ENCODE measurements around the gene TIAM1. TPM values are rescaled to one million over a fixed set of nuclear protein-coding genes. Genes with fewer than 3 reads are reported as not detected.

TIAM1 gene
- polyA plus RNA-seq, 3 donors: 1.3 to 5.2 (median 2.7) TPM

DNA sequence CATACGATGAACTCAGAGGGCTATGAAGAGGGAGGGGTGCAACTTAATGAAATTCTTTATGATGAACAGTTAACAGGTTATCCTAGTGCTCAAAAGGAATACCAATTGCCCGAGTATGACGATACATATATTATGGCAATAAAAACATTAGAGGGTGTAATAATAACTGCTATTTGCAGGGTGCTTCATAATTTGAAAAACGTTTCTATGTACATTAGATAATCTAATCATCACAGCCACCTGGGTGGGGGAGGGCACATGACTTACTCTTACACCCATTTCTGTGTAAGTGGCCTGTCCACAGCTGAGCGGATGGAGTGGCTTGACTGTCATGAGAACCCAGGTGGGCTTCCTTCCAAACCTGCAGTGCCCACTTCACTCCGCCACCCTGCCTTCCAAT, 46.3 kb downstream of the TIAM1 start:
- H3K27ac ChIP-seq (ENCODE audit: low read depth, low read length): no peak overlapping the region
- 85 to 91% (median 88%) methylated on average over 6 of the region's 6 CpGs for WGBS, 3 donors

DNA sequence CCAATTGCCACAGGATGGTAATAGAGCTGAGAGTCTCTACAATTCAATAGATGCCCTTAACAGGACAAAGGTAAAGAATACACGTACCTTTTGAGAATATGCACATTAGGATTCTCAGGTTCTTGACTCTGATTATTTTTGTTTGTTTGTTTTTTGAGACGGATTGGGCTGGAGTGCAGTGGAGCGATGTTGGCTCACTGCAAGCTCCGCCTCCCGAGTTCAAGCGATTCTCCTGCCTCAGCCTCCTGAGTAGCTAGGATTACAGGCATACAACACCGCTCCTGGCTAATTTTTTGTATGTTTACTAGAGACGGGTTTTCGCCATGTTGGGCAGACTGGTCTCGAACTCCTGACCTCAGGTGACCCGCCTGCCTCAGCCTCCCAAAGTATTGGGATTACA, 48.4 kb downstream of the TIAM1 start:
- 95 to 96% (median 96%) methylated on average over 11 of the region's 11 CpGs for WGBS, 3 donors
- no peak overlapping the region for H3K27ac ChIP-seq (ENCODE audit: low read depth, low read length)

DNA sequence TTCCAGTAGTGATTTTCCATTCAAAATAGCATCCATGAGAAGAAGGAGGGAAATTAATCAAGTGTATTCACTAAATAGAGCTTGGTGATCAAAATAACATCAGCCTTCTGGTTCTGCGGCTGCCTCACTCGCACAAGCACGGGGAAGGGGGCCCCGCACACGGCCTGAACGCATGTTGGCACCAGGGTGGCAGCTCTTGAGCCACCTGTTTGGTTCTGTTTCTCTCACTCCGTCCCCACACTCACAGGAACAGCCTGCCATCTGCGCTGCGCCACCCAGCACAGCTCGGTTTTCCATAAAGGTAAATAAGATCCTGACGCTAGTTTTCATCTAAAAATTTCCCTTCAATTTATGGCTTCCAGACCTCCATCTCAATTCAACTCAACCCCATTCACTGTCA, 49.4 kb downstream of the TIAM1 start:
- no peak overlapping the region for H3K27ac ChIP-seq (ENCODE audit: low read depth, low read length)
- 91 to 98% (median 96%) methylated on average over 11 of the region's 11 CpGs for WGBS, 3 donors

DNA sequence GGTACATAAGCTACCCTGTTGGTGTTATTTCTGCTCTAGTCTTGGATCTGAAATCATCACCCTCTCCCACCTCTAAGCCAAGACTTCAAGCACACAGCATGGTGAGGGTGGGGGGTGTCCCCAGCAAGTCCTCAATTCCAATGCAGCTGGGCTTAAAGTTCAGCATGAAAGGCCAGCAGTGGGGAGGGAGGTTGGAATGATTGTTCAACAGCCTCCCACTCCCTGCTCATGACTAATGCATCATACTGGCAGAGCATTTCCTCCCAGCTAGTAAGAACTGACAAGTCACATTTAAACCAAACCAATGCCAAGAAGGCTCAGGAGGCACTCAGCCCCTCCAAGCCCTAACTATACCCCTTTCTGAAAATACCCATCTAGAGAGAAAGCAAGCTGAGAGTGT, 50.1 kb downstream of the TIAM1 start:
- H3K27ac ChIP-seq (ENCODE audit: low read depth, low read length): no peak overlapping the region

DNA sequence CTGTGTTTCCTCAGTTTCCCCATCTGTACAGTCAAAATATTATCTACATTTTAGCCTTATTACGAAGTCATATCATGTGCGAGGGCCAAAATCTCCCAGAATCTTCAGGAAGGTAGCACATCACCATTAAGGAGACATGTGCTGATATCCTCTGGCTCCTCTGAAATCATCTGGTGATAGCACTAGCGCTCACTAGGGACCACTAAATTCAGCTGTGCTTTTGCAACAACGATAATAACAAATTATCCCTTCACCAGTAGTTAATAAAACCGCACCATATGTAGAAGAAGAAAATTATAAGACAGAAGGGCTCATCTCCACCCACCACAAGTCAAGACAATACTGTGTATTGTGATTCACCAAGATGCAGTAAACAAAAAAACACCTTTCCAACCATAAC, 53.3 kb downstream of the TIAM1 start:
- 68 to 85% (median 80%) methylated on average over 5 of the region's 5 CpGs for WGBS, 3 donors
- no peak overlapping the region for H3K27ac ChIP-seq (ENCODE audit: low read depth, low read length)

DNA sequence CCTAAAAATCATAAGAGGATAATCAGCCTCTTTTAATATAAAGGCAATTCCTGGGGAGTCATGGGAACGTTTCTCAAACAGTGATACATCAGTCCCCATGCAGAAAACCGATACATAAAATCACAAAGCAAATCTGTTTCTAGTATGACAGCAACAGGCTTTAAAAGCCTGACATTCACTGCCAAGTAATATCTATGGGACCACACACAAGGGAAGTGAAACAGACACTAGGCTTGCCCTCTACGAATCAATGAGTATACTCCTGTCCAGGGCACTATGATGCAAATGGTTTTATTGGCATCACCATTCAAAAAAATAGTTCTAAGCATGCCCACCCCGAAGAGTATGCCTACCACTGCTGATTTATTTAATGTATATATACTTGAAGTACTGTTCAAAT, 54.4 kb downstream of the TIAM1 start:
- WGBS, 3 donors: 66 to 76% (median 66%) methylated on average over 4 of the region's 4 CpGs
- H3K27ac ChIP-seq (ENCODE audit: low read depth, low read length): no peak overlapping the region

DNA sequence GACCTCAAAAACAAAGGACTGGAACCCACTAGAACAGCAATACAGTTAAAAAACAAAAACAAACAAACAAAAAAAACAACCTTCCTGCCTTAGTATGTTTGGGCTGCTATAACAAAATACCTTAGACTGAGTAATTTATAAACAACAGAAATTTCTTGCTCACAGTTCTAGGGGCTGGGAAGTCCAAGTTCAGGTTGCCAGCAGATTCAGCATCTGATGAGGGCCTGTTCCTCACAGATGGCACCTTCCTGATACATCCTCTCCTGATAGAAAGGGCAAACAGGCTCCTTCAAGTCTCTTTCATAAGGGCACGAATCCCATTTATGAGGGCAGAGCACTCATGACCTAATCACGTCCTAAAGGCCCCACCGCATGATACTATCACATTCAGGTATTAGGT, 55.9 kb downstream of the TIAM1 start:
- no peak overlapping the region for H3K27ac ChIP-seq (ENCODE audit: low read depth, low read length)
- 79 to 96% (median 92%) methylated on average over 3 of the region's 3 CpGs for WGBS, 3 donors

DNA sequence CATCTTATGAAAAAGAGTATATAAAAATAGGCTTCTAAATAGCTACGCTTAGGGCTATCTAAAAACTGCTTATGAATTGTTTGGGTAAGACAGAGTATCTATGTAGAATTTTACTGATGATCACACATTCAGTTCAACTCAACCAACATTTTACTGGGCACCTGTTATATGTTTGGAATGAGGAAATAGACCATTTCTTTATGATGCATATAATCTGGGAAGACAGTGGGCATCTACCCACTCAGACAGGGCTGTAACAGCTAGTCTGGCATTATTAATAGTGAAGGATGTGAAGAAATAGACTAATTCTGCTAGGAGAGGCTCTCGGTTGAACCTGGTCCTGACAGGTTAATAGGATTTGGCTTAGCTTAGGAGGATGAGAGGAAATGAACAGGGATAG, 56.9 kb downstream of the TIAM1 start:
- no peak overlapping the region for H3K27ac ChIP-seq (ENCODE audit: low read depth, low read length)
- WGBS, 3 donors: 84 to 97% (median 93%) methylated on average over 2 of the region's 2 CpGs

DNA sequence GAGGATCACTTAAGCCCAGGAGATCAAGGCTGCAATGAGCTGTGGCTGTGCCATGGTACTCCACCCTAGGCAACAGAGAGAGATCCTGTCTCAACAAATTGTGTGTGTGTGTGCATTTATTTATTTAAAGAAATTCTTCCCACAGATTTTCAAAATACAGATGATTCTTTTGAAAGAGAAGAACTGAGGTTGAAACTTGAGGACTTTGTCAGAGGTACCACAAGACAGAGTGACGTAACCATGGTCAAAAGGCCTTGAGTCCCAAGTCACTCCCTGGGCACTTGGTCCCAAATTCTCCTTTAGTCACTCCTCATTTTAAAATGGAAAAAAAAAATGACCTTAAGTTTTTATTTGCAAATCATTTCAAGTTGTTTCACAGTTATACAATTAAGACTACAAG, 57.4 kb downstream of the TIAM1 start:
- no peak overlapping the region for H3K27ac ChIP-seq (ENCODE audit: low read depth, low read length)
- 89 to 97% (median 95%) methylated on average over 1 of the region's 1 CpG for WGBS, 3 donors

DNA sequence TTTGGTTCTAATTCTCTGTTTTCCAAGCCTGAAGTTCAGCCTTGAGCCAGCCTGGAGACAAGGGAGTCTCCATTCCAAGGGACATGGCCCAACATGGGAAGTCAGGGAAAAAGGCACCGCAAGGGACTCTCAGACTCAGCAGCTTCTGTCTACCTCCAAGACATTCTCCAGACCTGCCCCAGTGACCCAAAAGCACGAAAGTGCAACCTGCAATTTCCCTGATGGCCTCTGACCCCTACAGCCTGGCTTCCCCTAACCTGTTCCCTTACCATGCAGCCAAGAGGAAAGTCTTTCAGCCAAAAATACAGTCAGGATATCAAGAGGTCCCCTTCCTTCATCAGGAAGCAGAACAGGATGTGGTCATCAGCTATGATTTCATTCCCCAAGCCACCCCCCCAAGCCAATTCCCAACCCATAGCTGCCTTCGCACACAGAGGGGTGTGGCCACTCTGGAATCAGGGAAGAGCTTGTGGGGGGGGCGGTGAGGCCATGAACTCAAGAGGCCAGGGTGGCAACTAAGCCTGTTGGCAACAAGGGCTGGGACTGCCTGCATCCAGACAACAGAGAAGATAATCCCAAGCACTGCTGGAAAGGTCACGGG, 59.2 kb downstream of the TIAM1 start:
- H3K27ac ChIP-seq (ENCODE audit: low read depth, low read length): no peak overlapping the region
- WGBS, 3 donors: 76 to 78% (median 76%) methylated on average over 5 of the region's 5 CpGs

DNA sequence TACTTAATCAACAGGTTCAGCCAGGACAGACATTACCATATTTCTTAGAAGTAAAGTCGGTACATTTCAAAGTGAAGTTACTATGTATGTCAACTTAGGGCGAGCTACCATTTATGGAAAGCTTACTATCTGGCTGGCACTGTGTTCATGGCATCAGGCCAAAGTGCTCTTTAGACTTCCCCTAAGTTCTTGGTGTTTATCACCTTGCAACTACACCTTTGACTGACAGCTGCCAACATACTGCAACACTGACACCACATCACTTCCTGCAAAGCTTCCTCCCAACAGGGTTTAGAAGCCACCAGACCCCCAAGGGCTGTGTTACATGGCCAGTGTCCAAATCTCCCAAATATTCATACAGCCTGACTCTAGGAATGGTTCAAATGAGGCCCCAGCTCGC, 61.0 kb downstream of the TIAM1 start:
- no peak overlapping the region for H3K27ac ChIP-seq (ENCODE audit: low read depth, low read length)
- WGBS, 3 donors: 75 to 78% (median 76%) methylated on average over 3 of the region's 3 CpGs

DNA sequence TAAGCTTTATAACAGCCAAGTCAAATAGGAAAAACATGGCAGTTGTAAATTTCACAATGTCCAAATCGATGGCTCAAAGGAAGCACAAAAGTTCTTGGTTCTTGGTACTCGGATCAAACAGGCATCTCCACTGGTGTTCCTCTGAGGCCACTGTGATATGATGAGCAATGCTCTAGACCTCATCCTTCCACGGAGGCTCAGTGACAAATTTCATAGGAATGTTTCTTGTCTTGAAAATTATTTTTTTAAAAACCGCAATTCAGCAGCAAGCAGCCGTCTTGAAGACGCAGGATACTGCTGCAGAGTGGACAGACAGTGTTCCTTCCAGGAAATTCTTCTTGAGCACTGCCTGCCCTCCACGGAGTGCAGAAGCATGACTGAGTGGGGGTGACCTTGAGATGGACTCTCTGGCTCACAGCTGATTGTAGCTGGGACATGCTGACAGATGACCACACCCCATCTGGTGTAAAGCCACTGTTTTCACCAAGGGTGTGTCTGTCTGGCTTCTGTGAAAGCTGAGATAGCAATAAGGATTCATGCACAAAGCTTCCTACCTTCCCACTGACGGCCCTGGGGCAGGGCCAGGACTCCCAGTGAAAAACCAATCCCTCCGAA, 61.9 kb downstream of the TIAM1 start:
- 51 to 60% (median 59%) methylated on average over 9 of the region's 9 CpGs for WGBS, 3 donors
- H3K27ac ChIP-seq (ENCODE audit: low read depth, low read length): no peak overlapping the region

DNA sequence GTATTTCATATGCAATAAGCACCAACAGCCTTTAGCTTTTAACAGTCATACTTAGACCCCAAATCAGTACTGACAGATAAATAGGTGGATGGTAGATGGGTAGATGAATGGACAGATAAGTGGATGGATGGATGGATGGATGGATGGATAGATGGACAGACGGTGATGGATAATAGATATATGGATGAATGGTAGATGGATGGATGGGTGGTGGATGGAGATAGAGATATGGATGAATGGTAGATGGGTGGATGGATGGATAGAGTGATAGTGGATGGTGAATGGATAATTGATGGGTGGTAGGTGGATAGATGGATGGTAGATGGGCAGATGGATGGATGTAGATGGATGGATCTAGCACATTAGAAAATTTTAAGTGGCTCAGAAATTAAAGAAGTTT, 62.5 kb downstream of the TIAM1 start:
- 90 to 97% (median 93%) methylated on average over 1 of the region's 1 CpG for WGBS, 3 donors
- no peak overlapping the region for H3K27ac ChIP-seq (ENCODE audit: low read depth, low read length)

DNA sequence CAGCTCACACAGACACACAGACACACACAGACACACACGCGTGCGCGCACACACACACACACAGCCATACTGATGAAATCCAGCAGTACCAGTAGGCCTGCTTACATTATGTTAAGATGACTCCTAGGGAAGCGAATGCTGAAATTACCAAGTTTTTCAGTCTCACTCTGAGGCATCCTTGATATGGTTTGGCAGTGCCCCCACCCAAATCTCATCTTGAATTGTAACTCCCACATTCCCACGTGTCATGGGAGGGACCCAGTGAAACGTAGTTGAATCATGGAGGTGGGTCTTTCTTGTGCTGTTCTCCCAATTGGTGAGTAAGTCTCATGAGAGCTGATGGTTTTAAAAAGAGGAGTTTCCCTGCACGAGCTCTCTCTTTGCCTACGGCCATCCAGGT, 64.1 kb downstream of the TIAM1 start:
- H3K27ac ChIP-seq (ENCODE audit: low read depth, low read length): no peak overlapping the region
- 85 to 91% (median 88%) methylated on average over 9 of the region's 9 CpGs for WGBS, 3 donors

DNA sequence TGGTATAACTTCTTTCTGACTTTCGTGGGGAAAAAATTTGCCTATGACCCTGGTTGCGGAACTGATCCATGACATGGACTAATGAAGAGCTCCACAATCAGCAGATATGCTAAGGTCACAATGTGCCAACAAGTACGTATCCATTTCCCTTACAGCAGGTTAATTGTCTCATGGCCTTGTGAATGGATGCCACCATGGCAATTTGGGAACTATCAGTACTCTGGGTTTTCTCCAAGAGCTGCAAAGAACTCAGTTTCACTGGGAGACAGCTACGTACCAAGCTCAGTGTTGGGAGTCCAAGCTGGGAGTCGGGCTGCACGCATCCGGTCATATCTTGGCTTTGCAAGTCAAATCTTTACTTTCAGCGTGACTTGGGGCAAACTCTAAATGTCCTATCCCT, 64.8 kb downstream of the TIAM1 start:
- WGBS, 3 donors: 91 to 96% (median 94%) methylated on average over 8 of the region's 8 CpGs
- H3K27ac ChIP-seq (ENCODE audit: low read depth, low read length): no peak overlapping the region

DNA sequence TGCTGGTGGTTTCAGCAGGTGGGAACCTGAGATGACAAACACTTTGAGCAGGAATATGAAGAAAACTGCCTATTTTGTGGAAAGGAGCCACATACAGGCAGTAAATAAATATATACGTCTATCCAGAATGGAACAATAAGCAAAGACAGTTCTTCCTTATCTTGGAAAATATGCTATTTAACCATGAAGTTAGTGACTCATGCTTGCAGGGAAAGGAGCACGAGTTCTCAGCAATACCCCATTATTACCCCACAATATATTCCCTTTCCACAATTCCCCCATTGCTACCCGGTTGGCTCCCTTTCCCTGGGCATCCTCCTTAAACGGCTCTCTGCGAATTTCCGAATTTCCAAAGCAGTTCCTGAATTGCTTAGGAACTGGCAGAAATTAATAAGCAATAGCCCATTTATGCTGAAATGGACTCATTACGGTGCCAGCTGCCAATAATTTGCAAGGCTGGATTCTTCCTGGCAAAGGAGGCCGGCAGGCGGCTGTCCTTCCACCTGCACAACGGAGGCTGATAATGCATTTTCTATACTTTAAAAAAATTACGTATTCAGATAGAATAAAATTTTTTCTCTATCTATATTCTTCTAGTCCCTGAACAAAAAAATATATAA, 65.4 kb downstream of the TIAM1 start:
- WGBS, 3 donors: 83 to 93% (median 93%) methylated on average over 11 of the region's 11 CpGs
- H3K27ac ChIP-seq (ENCODE audit: low read depth, low read length): no peak overlapping the region

DNA sequence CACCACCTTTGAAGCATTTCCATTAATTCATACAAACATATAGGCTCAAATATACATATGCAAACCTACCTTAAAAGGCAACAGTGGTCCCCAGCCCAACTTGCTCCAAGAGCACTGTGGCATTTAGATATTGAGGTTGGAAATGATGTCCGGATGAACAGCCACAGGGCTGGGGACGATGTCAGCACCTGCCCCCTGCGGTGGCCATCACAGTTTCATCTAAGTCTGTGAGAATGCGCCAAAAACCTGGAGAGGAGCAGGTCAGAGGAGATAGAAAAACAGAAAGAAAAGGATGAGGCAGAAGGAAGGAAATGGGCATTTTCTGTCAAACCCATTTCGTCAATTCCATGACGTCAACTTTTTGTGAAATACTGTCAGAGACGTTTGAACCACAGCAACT, 67.4 kb downstream of the TIAM1 start:
- no peak overlapping the region for H3K27ac ChIP-seq (ENCODE audit: low read depth, low read length)
- WGBS, 3 donors: 84 to 89% (median 85%) methylated on average over 7 of the region's 7 CpGs

DNA sequence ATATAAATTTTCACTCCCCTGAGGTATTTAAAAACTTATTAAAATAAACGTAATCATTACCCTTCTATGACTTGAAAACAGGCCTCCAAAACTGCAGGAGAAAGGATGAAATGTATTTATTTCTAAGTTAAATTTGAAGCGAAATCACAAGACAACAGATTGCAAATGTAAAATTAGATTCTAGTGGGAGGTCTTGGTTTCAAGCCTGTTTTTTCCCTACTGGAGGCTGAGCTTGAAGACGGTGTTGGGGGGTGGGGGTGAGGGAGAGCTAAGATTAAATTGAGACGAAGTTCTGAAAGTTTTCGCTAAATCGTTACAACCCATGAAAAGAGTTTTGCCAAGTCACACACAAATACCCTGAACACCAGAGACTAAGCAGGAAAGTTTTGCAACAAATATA, 68.2 kb downstream of the TIAM1 start:
- no peak overlapping the region for H3K27ac ChIP-seq (ENCODE audit: low read depth, low read length)
- 74 to 89% (median 86%) methylated on average over 6 of the region's 6 CpGs for WGBS, 3 donors

DNA sequence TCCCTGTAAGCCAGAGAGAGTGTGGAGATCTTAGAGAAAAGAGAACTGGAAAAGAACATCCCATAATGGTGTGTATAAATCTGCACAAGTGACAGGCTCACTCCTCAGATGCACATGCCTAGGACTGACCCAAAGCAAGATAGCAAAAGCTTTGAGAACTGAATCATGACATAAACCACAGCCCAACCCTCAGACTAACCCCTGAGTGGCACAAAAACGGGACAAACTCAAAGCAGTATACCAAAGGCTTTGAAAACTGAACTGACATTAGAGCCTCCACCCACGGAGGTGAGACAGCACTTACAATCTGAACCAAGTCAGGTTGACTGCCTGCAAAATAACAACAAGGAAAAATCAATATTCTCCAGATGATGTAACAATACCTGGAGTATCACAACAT, 70.8 kb downstream of the TIAM1 start:
- no peak overlapping the region for H3K27ac ChIP-seq (ENCODE audit: low read depth, low read length)
- WGBS, 3 donors: 62 to 86% (median 84%) methylated on average over 2 of the region's 2 CpGs

DNA sequence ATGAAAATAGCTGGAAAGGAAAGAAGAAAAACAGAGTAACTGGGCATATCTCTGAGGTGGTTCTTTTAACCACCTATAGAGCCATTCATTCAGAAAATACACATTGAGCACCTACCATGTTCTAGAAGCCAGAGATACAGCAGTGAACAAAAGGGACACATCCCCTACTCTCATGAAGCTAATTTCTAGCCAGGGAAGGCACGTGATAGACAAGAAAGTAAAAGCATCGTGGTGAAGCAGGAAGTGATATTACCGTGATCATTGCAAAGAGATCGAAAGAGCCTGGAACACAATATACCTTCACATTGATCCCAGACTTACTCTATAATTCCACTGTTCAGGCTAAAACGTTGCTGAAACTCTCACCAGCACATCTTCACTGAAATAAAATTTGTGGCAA, 76.0 kb downstream of the TIAM1 start:
- H3K27ac ChIP-seq (ENCODE audit: low read depth, low read length): no peak overlapping the region
- WGBS, 3 donors: 39 to 66% (median 64%) methylated on average over 5 of the region's 5 CpGs

All from adipose tissue (tissue), 3 donors.